ENCODE data around the gene FSTL1. TPM values are rescaled to one million over a fixed set of nuclear protein-coding genes. Genes with fewer than 3 reads are reported as not detected.

Gene FSTL1
- total RNA-seq, 2 experiments from 2014 or later = 0.03 TPM; not detected in 1

DNA sequence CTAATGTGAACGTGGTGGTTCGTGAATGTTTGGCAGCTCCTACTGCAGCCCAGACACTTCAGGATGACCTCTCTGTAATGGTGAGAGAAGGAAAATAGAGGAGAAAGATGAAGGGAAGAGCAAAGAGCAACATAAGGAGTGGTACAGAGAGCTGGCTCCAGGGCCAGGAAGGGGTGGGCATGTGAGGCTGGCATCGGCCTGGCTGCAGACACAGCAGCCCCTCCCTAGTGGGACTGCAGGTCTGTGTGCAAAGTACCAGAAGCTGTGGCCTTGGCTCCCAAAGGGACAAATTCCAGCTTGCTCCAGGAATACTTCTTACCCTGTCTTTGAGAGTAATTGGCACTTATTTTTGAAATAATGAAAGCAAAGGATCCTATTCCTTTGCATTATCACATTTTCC is 10.0 kb downstream of the FSTL1 start:
- H3K27ac Mint-ChIP-seq = no peak overlapping the region
- peaks cover 10% of the 10 kb centered on the region for H3K27me3 Mint-ChIP-seq
- no peak overlapping the region for H3K27ac ChIP-seq (ENCODE audit: low read depth in 1 of 2, low read length in 2 of 2)
- intact Hi-C loops (cut with DNase I, micrococcal nuclease) = no loop called here
- ChIA-PET CTCF (interaction anchor here (1.3 kb wide), 1 partner anchor 24 kb away, joined by 4 read pairs; no protein-coding TSS in a partner anchor), POLR2A (no interaction called here)
- no peaks in the 10 kb centered on the region for H3K36me3 ChIP-seq (ENCODE audit: insufficient read depth, low read length)
- H3K9me3 Mint-ChIP-seq = no peaks in the 10 kb centered on the region
- no peaks in the 10 kb centered on the region for H3K9me3 ChIP-seq (ENCODE audit: control insufficient read depth in 1 of 2, insufficient read depth in 1 of 2, low read length in 2 of 2)
- DNase-seq = no peak
- no peaks in the 10 kb centered on the region for H3K27me3 ChIP-seq (ENCODE audit: control insufficient read depth in 1 of 2, insufficient read depth in 2 of 2, low read length in 2 of 2)
- H3K4me3 ChIP-seq (ENCODE audit: low read length) = no peak overlapping the region
- no peak overlapping the region for H3K4me3 Mint-ChIP-seq
- H3K36me3 Mint-ChIP-seq (ENCODE audit: low read depth) = no peaks in the 10 kb centered on the region
- no peaks in the 10 kb centered on the region for H3K4me1 ChIP-seq (ENCODE audit: insufficient read depth, low read length)
- TF ChIP-seq, protein P1, sequence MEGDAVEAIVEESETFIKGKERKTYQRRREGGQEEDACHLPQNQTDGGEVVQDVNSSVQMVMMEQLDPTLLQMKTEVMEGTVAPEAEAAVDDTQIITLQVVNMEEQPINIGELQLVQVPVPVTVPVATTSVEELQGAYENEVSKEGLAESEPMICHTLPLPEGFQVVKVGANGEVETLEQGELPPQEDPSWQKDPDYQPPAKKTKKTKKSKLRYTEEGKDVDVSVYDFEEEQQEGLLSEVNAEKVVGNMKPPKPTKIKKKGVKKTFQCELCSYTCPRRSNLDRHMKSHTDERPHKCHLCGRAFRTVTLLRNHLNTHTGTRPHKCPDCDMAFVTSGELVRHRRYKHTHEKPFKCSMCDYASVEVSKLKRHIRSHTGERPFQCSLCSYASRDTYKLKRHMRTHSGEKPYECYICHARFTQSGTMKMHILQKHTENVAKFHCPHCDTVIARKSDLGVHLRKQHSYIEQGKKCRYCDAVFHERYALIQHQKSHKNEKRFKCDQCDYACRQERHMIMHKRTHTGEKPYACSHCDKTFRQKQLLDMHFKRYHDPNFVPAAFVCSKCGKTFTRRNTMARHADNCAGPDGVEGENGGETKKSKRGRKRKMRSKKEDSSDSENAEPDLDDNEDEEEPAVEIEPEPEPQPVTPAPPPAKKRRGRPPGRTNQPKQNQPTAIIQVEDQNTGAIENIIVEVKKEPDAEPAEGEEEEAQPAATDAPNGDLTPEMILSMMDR (IDR thresholded peaks at IDR 0.05) = no peak
- H3K4me1 Mint-ChIP-seq (ENCODE audit: low read depth) = no peaks in the 10 kb centered on the region
- ATAC-seq (ENCODE audit: poor library complexity) = no peak

GRCh38 chr3:120440001-120440703 is 10.6 kb downstream of the FSTL1 start:
- no peak overlapping the region for H3K4me3 ChIP-seq (ENCODE audit: low read length)
- no peaks in the 10 kb centered on the region for H3K36me3 ChIP-seq (ENCODE audit: insufficient read depth, low read length)
- no peaks in the 10 kb centered on the region for H3K9me3 ChIP-seq (ENCODE audit: control insufficient read depth in 1 of 2, insufficient read depth in 1 of 2, low read length in 2 of 2)
- Mint-ChIP-seq H3K36me3 (ENCODE audit: low read depth) (no peaks in the 10 kb centered on the region), H3K27me3 (peaks cover 8% of the 10 kb centered on the region), H3K4me3 (no peak overlapping the region), H3K9me3 (no peaks in the 10 kb centered on the region), H3K27ac (no peak overlapping the region), H3K4me1 (ENCODE audit: low read depth) (no peaks in the 10 kb centered on the region)
- intact Hi-C loops (cut with DNase I, micrococcal nuclease) = no loop called here
- CTCF ChIA-PET = interaction anchor here (1.3 kb wide), 1 partner anchor 23 kb away, joined by 4 read pairs; no protein-coding TSS in a partner anchor
- H3K4me1 ChIP-seq (ENCODE audit: insufficient read depth, low read length) = no peaks in the 10 kb centered on the region
- DNase-seq = no peak
- H3K27me3 ChIP-seq (ENCODE audit: control insufficient read depth in 1 of 2, insufficient read depth in 2 of 2, low read length in 2 of 2) = no peaks in the 10 kb centered on the region
- no peak overlapping the region for H3K27ac ChIP-seq (ENCODE audit: low read depth in 1 of 2, low read length in 2 of 2)
- no peak for ATAC-seq (ENCODE audit: poor library complexity)
- POLR2A ChIA-PET = no interaction called here
- TF ChIP-seq, protein P1 (IDR thresholded peaks at IDR 0.05) = no peak

GRCh38 chr3:120438665-120439370 is 12.0 kb downstream of the FSTL1 start:
- Histone ChIP-seq H3K9me3 (ENCODE audit: control insufficient read depth in 1 of 2, insufficient read depth in 1 of 2, low read length in 2 of 2) (no peaks in the 10 kb centered on the region), H3K4me3 (ENCODE audit: low read length) (no peak overlapping the region), H3K27ac (ENCODE audit: low read depth in 1 of 2, low read length in 2 of 2) (no peak overlapping the region), H3K36me3 (ENCODE audit: insufficient read depth, low read length) (no peaks in the 10 kb centered on the region), H3K4me1 (ENCODE audit: insufficient read depth, low read length) (no peaks in the 10 kb centered on the region), H3K27me3 (ENCODE audit: control insufficient read depth in 1 of 2, insufficient read depth in 2 of 2, low read length in 2 of 2) (no peaks in the 10 kb centered on the region)
- CTCF ChIA-PET = no interaction called here
- POLR2A ChIA-PET = no interaction called here
- ATAC-seq (ENCODE audit: poor library complexity) (no peak), DNase-seq (no peak)
- no peak overlapping the region for H3K4me3 Mint-ChIP-seq
- no peaks in the 10 kb centered on the region for H3K36me3 Mint-ChIP-seq (ENCODE audit: low read depth)
- TF ChIP-seq, protein P1 (IDR thresholded peaks at IDR 0.05) = no peak
- intact Hi-C loops (cut with DNase I, micrococcal nuclease) = no loop called here
- no peaks in the 10 kb centered on the region for H3K9me3 Mint-ChIP-seq
- H3K27ac Mint-ChIP-seq = no peak overlapping the region
- H3K4me1 Mint-ChIP-seq (ENCODE audit: low read depth) = no peaks in the 10 kb centered on the region
- peaks cover 5% of the 10 kb centered on the region for H3K27me3 Mint-ChIP-seq
